Measurements from ENCODE around the gene MGMT.

Gene MGMT

GRCh38 chr10:129626309-129626708 lies 159.3 kb downstream of the MGMT start:
- DNase-seq (ENCODE audit: low read depth) = no peak

- DNase-seq (ENCODE audit: low read depth) = no peak
These were observed 159.9 kb downstream of the MGMT start for GRCh38 chr10:129626796-129627435.

GRCh38 chr10:129627442-129627841 lies 160.4 kb downstream of the MGMT start:
- no peak for DNase-seq (ENCODE audit: low read depth)

- no peak for DNase-seq (ENCODE audit: low read depth)
These were observed 161.8 kb downstream of the MGMT start for GRCh38 chr10:129628823-129629222.

- no peak for DNase-seq (ENCODE audit: low read depth)
These were observed 162.9 kb downstream of the MGMT start for GRCh38 chr10:129629911-129630310.

- no peak for DNase-seq (ENCODE audit: low read depth)
These were observed 164.0 kb downstream of the MGMT start for GRCh38 chr10:129631006-129631405.

GRCh38 chr10:129631870-129632623 lies 165.0 kb downstream of the MGMT start:
- no peak for DNase-seq (ENCODE audit: low read depth)

- DNase-seq (ENCODE audit: low read depth) = no peak
These were observed 170.0 kb downstream of the MGMT start for GRCh38 chr10:129637010-129637409.

GRCh38 chr10:129637846-129638245 lies 170.8 kb downstream of the MGMT start:
- DNase-seq (ENCODE audit: low read depth) = no peak

- no peak for DNase-seq (ENCODE audit: low read depth)
These were observed 174.3 kb downstream of the MGMT start for GRCh38 chr10:129641351-129641750.

- DNase-seq (ENCODE audit: low read depth) = no peak
These were observed 174.9 kb downstream of the MGMT start for GRCh38 chr10:129641982-129642381.

- no peak for DNase-seq (ENCODE audit: low read depth)
These were observed 175.4 kb downstream of the MGMT start for GRCh38 chr10:129642427-129642826.

GRCh38 chr10:129643266-129643665 lies 176.2 kb downstream of the MGMT start:
- DNase-seq (ENCODE audit: low read depth) = no peak

- no peak for DNase-seq (ENCODE audit: low read depth)
These were observed 178.4 kb downstream of the MGMT start for GRCh38 chr10:129645487-129645886.

- DNase-seq (ENCODE audit: low read depth) = no peak
These were observed 179.9 kb downstream of the MGMT start for GRCh38 chr10:129646973-129647372.

- no peak for DNase-seq (ENCODE audit: low read depth)
These were observed 180.5 kb downstream of the MGMT start for GRCh38 chr10:129647590-129647989.

GRCh38 chr10:129648856-129649255 lies 181.8 kb downstream of the MGMT start:
- DNase-seq (ENCODE audit: low read depth) = no peak

GRCh38 chr10:129652021-129652420 lies 185.0 kb downstream of the MGMT start:
- no peak for DNase-seq (ENCODE audit: low read depth)

GRCh38 chr10:129652521-129653201 lies 185.6 kb downstream of the MGMT start:
- DNase-seq (ENCODE audit: low read depth) = no peak

- no peak for DNase-seq (ENCODE audit: low read depth)
These were observed 186.4 kb downstream of the MGMT start for GRCh38 chr10:129653428-129653827.

- DNase-seq (ENCODE audit: low read depth) = no peak
These were observed 186.8 kb downstream of the MGMT start for GRCh38 chr10:129653861-129654260.

- DNase-seq (ENCODE audit: low read depth) = no peak
These were observed 187.4 kb downstream of the MGMT start for GRCh38 chr10:129654461-129654860.

GRCh38 chr10:129655007-129655678 lies 188.1 kb downstream of the MGMT start:
- DNase-seq (ENCODE audit: low read depth) = no peak

Data from activated T-cell treated with anti-CD3 and anti-CD28 coated beads for 24 hours (primary cell).